Limb (tissue), 2 donors: ENCODE measurements around the gene DNHD1.
"Not testable (repeated sequence)": the region's sequence is repeated elsewhere in the genome, so short reads cannot be mapped to it uniquely, and the experiment has no call there.

Experiments used
- DNase-seq, 2 donors: peaks; one replicate each; pipeline ENCODE4 v3.0.0-alpha.2; 2016; ENCODE audit errors: extremely low spot score in 2 of 2

The DNHD1 gene

DNA sequence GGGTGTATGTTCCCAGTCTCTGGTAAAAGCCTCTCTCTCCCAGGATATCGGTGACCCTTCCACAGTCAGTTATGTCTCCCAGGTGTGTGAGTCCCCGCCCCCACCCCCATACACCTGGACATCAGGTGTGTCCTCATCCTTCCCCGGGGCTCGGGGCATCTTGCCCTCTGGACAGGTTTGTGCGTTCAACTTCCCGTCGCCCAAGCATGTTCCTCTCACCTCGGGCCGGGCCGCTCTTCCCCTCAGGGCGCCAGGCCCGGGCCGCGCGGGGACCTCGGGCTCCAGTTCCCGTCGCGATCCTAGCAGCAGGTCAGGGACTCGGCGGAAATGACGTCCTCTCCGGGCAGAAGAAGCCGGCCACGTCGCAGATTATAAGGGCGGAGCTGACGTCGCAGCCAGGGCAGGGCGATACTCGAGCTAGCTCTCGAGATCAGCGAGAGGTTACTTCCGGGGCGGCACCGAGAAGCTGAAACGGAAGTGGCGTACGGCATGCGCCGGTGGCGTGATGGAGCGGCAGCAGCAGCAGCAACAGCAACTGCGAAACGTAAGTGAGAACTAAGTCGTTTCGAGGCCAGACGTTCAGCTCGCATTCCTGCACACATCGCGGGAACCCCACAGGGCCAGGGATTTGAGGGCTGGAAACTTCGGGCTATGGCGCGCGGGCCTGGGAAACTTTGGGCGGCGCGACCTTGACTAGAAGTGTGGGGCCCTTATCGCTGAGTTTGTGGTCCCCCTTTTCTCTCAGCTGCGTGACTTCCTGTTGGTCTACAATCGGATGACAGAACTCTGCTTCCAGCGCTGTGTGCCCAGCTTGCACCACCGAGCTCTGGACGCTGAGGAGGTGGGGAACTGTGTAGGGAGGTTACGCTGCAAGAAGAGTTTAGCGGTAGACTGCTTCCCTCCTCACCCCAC is 15.8 kb upstream of the DNHD1 start, which contains the start of the genes ARFIP2 and TIMM10B:
ARFIP2 (minus strand) TSS at position 320 of the 912 bp plus-strand sequence. CDS start 910 bp downstream, outside the sequence.
TIMM10B (plus strand) TSS at position 490 of the 912 bp plus-strand sequence; CDS start at position 506, 16 bp downstream.
- DNase-seq: peak; percentile 97 to 99

DNA sequence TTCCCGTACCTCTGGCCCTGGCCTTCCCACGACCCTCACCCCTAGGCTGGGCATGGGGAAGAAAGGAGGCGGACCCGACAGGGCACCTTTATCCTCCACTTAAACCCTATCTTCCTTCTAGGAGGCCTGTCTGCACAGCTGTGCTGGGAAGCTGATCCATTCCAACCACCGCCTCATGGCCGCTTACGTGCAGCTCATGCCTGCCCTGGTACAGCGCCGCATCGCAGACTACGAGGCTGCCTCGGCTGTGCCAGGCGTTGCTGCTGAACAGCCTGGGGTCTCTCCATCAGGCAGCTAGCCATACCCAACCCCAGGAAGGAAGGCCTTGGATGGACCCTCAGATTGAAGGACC is 15.2 kb upstream of the DNHD1 start:
- no peak for DNase-seq

DNA sequence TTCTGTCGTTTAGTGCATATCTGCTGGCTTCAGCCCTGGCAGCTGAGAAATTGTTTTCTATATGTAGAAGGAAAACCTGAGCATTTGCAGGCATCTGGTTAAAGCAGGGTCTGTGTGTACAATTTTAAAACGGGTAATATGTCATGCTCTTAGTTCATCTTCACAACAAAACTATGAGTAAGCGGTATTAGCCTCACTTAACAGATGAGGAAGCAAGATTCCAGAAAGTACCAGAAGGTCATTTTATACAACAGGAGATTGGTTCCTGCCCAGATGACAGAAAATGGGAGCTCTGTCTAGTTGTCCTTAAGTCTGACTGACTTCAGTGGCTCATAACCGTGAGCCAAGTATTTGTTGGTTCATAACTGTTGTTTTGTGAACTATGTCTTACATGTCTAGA is 14.6 kb upstream of the DNHD1 start:
- DNase-seq: no peak

DNA sequence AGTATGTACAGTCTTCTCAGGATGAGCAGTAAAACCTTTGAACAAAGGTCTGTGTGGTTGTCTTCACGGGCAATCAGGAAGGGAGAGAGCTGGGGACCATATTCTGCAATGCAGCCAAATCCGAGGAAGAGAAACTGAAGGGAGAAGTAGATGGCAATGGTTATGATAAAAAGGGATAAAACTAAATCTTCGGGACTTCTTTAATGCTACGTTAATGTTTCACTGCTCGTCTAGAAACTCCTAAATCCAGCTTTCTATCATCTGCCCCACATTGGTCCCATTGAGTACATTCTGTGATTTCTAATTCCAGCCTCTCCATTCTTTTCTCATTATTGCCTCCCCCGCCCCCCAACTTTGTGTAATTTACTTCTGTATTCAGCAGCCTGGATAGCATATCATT is 14.1 kb upstream of the DNHD1 start:
- no peak for DNase-seq

DNA sequence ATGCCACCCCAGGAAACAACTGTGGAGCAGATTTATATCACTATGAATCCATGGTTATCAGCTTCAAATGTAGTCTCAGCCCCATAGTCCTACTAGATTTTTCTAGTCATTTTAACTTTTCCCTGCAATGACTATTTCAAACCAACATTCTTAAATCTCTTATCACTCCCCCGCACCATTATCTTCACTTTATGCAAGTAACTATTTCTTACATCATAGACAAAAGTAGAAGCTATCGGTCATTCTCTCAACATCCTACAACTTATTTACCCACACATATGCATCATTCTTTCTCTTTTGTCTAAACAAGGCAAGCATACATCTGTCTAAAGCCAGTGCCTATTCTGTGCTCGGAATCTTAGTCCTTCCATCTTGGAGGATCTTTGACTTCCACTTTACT is 11.4 kb upstream of the DNHD1 start:
- DNase-seq: no peak

DNA sequence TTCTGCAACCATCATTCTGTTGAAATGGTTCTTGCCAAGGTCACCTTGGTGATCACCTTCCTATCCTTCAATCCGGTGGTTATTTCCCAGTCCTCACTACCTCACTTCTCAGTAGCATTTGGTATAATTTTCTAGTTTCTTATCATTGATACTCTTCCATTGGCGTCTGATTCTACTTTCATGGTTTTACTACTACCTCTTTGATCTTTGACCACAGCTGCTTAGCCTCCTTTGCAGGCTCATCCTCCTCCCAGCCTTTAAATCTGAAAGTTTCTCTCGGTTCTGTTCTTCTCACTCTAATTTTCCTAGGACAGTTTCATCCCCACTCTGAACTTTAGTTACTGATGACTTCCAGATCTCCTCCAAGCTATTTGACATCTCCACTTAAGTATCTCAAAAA is 10.8 kb upstream of the DNHD1 start:
- DNase-seq: no peak

DNA sequence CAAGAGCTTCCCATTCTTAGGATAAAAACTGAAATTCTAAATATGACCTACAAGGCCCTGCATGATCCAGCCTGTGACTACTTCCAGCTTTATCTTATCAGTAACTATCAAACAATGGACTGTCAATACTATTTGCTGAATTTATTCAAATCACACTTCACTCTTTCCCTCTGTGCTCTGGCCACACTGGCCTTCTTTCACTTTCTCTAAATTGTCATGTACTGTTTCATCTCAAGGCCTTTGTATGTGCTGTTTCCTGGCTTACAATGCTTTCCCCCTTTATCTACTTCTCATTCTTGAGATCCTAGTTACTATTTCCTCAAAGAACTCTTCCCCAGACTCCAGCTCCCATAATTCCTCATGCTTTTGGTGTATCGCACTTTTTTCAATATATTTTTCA is 10.1 kb upstream of the DNHD1 start:
- DNase-seq: no peak

DNA sequence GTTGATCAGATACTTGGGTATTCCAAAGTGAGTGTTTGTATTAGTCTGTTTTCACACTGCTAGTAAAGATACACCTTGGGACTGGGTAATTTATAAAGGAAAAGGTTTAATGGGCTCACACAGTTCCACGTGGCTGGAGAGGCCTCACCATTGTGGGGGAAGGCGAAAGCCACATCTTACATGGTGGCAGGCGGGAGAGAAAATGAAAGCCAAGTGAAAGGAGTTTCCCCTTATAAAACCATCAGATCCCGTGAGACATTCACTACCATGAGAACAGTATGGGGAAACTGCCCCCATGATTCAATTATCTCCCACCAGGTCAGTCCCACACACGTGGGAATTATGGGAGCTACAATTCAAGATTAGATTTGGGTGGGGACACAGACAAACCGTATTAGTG is 8.7 kb upstream of the DNHD1 start:
- DNase-seq: no peak

DNA sequence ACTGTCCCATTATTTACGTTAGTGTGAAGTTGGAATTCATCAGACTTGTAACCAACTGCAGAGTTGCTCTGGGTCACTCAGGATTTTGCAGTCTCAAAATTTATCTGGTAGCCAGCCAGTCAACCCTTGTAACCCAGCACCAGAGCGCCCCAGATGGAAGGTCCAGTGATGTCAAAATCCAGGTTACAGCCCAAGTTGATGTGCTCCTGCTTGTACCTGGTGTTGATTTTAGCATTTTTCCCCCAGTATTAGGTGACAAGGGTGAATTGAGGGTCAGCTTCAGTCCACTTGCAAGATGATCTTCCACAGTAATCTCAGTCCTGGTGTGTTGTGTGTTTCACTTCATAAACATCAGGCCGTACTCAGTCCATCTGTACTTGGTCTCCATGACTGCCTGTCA is 8.3 kb upstream of the DNHD1 start:
- no peak for DNase-seq

DNA sequence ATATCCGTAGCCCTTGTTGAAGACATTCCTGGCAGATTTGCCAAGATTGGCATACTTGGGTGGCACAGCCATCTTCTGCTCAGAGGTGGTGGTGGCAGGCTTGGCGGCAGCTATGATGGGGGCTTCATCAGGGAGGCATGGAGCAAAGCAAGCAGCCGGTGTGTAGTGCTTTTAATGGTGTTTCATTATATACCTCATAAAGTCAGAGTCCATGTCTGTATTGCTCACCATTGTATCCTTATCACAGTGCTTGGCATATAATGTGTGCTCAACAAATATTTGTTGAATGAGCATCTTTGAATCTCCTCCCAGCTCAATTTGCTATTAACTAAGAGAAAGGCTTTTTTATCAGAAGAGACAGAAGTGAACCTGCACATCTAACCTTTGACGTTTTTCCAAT is 7.8 kb upstream of the DNHD1 start:
- no peak for DNase-seq

DNA sequence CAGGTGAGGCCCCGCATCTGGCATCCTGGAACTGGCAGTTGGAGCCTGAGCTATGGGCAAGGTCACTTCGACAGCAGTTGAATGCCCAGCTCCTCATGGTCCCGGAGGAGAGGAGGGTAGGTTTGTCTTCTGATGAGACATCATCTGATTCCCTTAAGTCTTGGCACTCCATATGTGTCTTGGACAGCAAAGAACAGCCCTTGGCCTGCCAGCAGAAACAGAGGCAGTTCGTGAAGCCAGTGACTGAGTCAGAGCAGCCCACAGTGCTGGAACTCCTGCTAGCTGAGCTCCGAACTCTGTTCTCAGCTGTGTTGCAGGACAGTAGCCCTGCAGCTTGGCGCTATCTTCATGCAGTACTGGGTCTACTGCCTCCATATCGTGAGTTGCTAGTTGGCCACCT is 1.0 kb downstream of the DNHD1 start:
- DNase-seq: no peak

DNA sequence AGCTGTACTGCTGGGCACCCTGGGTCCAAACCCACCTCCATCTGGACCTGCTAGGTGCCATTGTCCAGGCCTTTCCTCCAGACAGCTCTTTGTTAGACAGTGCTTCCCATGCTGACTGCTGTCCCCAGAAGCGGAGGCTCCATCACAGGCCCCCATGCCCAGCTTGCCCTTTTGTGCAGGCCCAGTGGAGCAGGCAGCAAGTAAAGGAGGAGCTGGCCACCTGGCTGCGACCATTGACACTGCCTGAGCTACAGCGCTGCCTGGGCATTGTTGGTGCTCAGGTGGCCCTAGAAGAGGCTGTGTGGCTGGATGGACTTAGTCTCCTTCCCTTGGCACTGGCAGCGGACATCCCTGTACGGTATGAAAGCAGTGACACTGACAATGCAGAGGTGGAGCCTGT is 1.5 kb downstream of the DNHD1 start:
- no peak for DNase-seq

DNA sequence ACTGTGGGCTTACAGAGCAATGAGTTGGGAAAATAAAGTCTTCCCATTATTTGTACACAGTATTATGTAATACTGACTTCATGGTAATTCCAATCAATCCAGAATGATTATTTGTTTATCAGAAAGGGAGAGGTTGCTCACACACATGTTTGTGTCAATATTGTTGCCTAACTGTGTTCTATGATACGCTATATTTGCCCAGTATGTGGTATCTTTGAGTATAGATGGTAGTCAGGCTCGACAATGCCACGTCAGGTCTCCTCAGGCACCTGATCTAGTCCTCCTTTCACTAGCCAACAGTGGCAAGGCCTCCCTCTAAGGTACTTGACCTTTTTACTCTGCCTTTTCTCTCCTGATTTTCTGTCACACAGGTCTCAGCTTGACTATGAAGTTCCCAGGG is 5.3 kb downstream of the DNHD1 start:
- DNase-seq: no peak

DNA sequence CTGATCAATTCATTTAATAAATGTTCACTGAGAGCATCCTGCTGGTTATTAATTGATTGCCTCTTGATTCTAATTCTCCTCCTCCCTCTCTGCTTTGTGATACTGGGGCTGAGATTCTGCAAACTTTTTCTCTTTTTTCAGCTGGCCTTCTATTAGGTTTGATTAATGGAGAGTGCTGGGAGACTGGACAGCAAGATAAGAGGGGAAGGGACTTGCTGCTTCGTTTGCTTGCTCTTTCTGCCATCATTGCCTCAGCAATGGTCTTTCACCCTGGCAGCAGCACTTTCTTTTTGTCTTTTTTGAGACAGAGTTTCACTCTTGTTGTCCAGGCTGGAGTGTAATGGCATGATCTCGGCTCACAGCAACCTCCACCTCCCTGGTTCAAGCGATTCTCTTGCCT is 7.1 kb downstream of the DNHD1 start:
- DNase-seq: no peak

DNA sequence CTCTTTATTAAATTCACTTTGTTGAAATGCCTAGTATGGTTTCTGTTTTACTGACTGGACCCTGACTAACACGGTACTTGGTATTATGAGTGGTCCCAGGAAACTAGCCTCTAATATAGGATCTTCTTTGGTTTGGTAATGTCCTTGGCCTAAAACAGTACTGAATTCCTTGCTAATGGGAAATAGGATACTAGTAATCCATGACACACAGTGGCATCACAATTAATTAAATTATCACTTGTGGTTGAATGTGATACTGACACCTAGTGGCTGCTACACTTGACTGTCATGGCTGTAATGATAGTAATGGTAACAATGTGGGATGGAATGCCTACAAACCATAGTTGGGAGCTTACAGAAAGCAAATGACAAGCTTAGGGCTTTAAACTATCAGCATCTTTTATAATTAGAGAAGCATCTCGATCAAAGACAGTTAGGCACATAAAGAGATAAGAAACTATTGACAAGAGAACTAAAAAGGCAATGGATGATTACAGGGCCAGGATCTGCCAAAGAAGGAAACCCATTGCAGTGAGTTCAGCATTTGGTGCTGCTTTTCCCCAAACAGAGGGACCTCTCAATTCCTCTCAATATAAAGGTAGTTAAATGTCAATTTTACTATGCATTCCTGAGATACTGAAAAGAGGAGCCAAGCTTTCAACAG is 8.6 kb downstream of the DNHD1 start:
- peak in 1 of 2 donors; percentile 25 for DNase-seq

DNA sequence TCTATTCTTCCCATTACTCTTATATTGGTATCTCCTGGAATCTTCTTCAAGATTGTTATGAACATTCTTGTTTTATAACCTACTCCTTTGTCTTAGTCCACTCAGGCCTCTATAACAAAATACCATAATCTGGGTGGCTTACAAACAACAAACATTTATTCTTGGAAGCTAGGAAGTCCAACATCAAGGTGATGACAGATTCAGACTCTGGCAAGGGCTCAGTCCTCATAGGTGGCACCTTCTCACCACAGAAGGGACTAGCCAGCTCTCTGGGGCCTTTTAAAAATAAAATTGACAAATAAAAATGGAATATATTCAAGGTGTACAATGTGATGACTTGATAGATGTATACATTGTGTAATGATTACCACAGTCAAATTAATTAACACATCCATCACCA is 19.8 kb downstream of the DNHD1 start:
- no peak for DNase-seq

DNA sequence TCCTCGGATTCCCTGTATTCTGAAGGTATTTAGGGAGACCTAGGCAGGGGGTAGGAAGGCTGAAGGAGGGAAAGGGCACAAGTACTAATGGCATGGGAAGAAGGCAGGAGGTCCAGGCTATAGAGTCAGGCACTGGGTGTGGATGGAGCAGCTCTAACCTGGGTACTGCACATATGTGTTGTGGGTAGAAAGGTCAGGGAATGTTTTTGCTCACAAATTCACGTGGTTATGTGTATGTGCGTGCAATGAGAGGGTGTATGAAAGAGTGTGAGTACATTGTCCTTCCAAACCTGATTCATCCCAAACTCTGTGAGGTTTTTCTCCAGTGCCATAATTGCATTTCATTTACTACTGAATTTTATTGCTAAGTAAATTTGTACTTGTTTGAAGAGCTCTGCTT is 23.2 kb downstream of the DNHD1 start:
- DNase-seq: no peak

DNA sequence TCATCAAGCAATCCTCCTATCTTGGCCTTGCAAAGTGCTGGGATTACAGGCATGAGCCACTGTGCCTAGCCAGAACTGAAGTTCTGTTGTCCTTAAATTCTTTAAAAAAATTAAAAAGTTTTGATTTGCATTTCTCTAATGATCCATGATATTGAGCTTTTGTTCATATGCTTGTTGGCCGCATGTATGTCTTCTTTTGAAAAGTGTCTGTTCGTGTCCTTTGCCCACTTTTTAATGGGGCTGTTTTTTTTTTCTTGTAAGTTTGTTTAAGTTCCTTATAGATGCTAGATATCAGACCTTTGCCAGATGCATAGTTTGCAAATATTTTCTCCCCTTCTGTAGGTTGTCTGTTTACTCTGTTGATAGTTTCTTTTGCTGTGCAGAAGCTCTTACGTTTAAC is 24.9 kb downstream of the DNHD1 start:
- not testable (repeated sequence) for DNase-seq

DNA sequence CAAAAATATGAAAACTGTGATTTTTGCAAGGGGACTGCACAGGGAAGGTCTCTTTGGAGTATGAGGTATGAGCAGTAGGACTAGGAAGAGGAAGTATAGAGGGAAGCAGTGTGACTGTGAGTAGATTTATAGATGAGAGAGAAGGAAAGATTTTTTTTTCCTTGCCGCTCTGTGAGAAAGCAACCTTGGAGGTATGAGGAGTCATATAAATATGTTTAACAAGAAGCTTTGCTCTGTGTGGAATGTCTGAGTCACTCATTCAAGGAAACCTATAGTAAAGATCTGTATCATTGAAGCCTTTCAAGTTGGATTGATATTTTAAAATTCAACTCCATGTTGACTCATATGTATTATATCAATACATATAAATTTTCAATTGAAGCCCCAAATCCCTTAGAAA is 26.2 kb downstream of the DNHD1 start:
- no peak for DNase-seq

DNA sequence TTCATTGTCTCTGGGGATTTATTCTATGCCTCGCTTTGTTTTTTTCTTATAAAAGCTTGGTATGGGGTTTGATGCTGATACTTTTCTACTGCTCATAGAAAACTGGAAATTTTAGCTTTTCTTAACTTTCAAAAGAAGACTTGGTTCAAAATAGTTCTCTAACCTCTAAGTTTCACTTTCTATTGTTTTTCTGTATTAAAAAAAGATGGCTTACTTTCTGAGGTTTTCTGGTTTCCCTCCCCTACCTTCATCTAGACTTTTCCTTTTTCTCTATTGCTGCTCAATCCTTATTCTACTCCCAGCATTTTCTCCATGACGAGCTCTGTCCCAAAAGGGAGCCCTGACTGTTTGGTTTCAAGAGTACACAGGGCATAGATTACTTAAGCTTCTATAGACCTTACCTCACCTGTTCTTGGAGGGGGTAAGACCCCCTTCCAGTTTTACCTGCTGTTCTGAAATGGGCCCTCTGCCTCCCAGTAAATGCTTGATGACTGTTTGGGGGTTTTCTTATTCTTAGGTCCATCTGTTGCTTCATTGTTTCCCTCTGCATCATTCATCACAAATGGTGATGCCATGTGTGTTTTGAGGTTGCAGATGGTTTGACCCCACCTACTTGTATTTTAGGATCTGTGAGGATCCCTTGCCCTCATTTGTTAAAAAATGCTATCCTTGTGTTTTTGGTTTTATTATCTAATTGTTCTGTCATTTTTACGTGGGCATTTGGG is 29.5 kb downstream of the DNHD1 start:
- no peak for DNase-seq

DNA sequence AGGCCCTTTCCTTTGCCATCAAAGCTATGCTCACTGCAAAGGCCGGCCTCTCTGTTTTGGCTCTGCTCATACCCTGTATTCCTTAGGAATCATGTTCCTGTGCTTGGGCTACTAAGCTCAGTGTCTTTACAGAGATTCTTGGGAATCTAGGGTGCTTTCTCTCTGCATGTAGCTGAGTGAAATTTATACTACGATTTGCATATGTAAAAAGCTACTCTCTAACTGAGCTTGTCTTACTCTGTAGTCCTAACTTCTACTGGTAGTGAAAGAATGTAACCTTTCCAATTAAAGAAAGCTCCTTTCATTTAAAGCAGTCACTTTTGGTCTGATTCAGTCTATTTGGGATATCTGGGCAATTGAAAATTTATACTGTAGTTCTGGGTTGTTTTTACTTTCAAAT is 32.2 kb downstream of the DNHD1 start:
- no peak for DNase-seq

DNA sequence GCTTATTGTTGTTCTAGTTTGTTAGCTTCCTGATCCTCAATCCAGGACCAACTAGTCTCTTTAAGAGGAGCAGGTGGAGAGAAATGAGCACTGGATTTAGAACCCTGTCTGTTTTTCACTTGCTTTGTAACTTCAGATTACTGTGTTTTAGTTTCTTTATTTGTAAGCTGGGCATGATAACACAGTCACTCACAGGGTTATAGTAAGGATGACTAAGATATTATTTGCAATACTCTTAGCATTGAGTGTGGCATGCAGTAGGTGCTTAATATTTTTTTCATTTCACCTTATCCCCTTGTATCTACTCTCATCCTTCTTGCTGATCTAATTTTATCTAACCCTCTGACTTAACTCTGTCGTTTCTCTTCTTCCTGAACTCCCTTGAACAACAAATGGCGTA is 33.8 kb downstream of the DNHD1 start:
- no peak for DNase-seq
